A673 (cell line): Measurements from ENCODE around the gene IL36B. TPM values are rescaled to one million over a fixed set of nuclear protein-coding genes. Genes with fewer than 3 reads are reported as not detected.

Experiments used
- BruUV-seq: library from RNA; stranded (reverse); fragments of 400-500 nt; replicated peaks from 2 replicates; lab custom pipeline; 2021; lab: Mats Ljungman, UMichigan
- CTCF ChIA-PET: fragments of 300-600 bp; sonication (Branson Sonifier 250); formaldehyde crosslinking; loops from one replicate; lab custom pipeline; 2022; ENCODE audit warnings: antibody characterized with exemption; lab: Charles Lee
- POLR2A ChIA-PET: fragments of 300-600 bp; sonication (Branson Sonifier 250); formaldehyde crosslinking; loops from one replicate; lab custom pipeline; 2022; ENCODE audit warnings: antibody characterized with exemption; ENCODE audit not compliant: low non-redundant PET; lab: Charles Lee
- DNase-seq: peaks from one replicate; pipeline ENCODE4 v3.0.0-alpha.2; 2015; ENCODE audit warnings: low spot score
- H3K27ac ChIP-seq: fragments of 200-600 bp; sonication (generic); 2 replicates; pipeline ENCODE4 v1.5.1; 2016; ENCODE audit warnings: mixed run types, low read depth, mild to moderate bottlenecking, mixed read lengths, antibody characterized with exemption, low read length; ENCODE audit not compliant: poor library complexity, severe bottlenecking
- H3K27me3 ChIP-seq: fragments of 200-600 bp; sonication (generic); replicated peaks from 2 replicates; pipeline ENCODE4 v1.6.1; 2017; ENCODE audit warnings: mixed run types, low read depth, mild to moderate bottlenecking, mixed read lengths, antibody characterized with exemption, low read length; ENCODE audit not compliant: insufficient read depth, poor library complexity
- H3K36me3 ChIP-seq: fragments of 200-600 bp; sonication (generic); 2 replicates; pipeline ENCODE4 v1.6.1; 2016; ENCODE audit warnings: mixed run types, mild to moderate bottlenecking, mixed read lengths, antibody characterized with exemption, low read length; ENCODE audit not compliant: insufficient read depth, poor library complexity, severe bottlenecking
- H3K4me1 ChIP-seq: fragments of 200-600 bp; sonication (generic); 2 replicates; pipeline ENCODE4 v1.6.1; 2017; ENCODE audit warnings: mixed run types, mild to moderate bottlenecking, mixed read lengths, antibody characterized with exemption, low read length; ENCODE audit not compliant: insufficient read depth, poor library complexity, severe bottlenecking
- H3K4me3 ChIP-seq: fragments of 200-600 bp; sonication (generic); 2 replicates; pipeline ENCODE4 v1.5.1; 2016; ENCODE audit warnings: low read depth, mixed run types, mild to moderate bottlenecking, mixed read lengths, low read length; ENCODE audit not compliant: poor library complexity, severe bottlenecking
- H3K9me3 ChIP-seq: fragments of 200-600 bp; sonication (generic); 2 replicates; pipeline ENCODE4 v1.6.1; 2016; ENCODE audit warnings: mixed run types, low read depth, mild to moderate bottlenecking, mixed read lengths, antibody characterized with exemption, low read length; ENCODE audit not compliant: poor library complexity, severe bottlenecking
- EZH2 ChIP-seq: fragments of 200-600 bp; sonication (generic); IDR thresholded peaks from 2 replicates; pipeline ENCODE4 v1.6.1; 2017; ENCODE audit warnings: borderline replicate concordance, low read depth, mild to moderate bottlenecking, mixed read lengths, antibody characterized with exemption, low read length; ENCODE audit not compliant: poor library complexity, severe bottlenecking
- intact Hi-C: fragments of 100-400 bp; cut with micrococcal nuclease; formaldehyde crosslinking; loops from one replicate; pipeline ENCODE4 v1.10.0; 2022; ENCODE audit not compliant: unreplicated experiment
- total RNA-seq: library from RNA; stranded (reverse); gene quantifications from 2 replicates; pipeline ENCODE4 v1.2.3, GENCODE V29; 2021
- TF ChIP-seq, protein P1 (sequence below): fragments of 300-800, 200-600 bp; sonication (generic); conservative IDR thresholded peaks from 2 replicates; pipeline ENCODE4 v1.5.1; 2017; ENCODE audit warnings: low read depth, mild to moderate bottlenecking, antibody characterized with exemption, low read length, moderate library complexity, mixed read lengths

IL36B gene
- total RNA-seq, 1 experiment from 2014 or later: not detected

DNA sequence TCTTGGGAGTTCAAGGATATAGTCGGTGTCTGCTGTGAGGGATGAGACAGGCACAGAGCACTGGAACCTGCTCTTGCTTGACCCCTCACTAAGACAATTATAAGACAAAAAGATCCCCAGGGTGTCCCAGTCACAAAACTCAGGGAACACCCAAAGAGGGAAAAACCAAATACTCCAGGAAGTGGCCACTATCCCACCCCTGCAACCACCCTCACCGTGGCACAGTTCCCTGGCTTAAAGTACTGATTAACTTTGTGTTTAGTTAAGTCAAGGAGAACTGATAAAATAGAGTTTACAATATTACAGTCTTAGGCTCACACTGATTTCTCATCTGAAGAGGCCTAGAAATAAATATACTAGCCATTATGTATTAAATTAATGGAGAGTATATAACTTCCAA lies 13.5 kb downstream of the IL36B start:
- DNase-seq: no peak
- ChIA-PET CTCF (no interaction called here), POLR2A (no interaction called here)
- H3K4me1 ChIP-seq: no peaks in the 10 kb centered on the region
- H3K36me3 ChIP-seq: no peaks in the 10 kb centered on the region
- no peak overlapping the region for H3K27ac ChIP-seq
- BruUV-seq: no TSS peak
- no peak overlapping the region for H3K4me3 ChIP-seq
- no peaks in the 10 kb centered on the region for H3K9me3 ChIP-seq
- TF ChIP-seq, protein P1, sequence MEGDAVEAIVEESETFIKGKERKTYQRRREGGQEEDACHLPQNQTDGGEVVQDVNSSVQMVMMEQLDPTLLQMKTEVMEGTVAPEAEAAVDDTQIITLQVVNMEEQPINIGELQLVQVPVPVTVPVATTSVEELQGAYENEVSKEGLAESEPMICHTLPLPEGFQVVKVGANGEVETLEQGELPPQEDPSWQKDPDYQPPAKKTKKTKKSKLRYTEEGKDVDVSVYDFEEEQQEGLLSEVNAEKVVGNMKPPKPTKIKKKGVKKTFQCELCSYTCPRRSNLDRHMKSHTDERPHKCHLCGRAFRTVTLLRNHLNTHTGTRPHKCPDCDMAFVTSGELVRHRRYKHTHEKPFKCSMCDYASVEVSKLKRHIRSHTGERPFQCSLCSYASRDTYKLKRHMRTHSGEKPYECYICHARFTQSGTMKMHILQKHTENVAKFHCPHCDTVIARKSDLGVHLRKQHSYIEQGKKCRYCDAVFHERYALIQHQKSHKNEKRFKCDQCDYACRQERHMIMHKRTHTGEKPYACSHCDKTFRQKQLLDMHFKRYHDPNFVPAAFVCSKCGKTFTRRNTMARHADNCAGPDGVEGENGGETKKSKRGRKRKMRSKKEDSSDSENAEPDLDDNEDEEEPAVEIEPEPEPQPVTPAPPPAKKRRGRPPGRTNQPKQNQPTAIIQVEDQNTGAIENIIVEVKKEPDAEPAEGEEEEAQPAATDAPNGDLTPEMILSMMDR: no peak
- TF ChIP-seq EZH2: no peak
- intact Hi-C loops: no loop called here
- H3K27me3 ChIP-seq: peaks cover 12% of the 10 kb centered on the region

DNA sequence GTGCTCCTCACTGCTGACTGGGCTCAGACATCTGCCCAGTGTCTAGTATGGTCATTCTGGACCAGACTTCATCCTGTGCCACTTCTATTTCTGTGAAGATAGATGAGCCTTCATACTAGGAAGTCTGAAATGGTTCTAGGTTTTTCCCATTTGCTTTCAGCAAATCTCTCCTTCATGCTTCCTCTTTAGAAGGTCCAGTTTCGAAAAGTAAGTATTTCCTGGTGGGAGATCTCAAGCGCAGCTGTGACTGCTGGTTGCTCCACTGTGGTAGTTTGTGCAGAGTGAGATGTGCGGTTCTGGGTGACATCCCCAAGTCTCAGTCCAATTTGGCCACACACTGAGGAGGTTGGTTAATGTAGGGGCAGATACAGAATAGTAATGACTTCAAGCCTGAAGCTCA lies 14.4 kb downstream of the IL36B start:
- H3K36me3 ChIP-seq: no peaks in the 10 kb centered on the region
- no peak overlapping the region for H3K4me3 ChIP-seq
- no peak overlapping the region for H3K27ac ChIP-seq
- H3K4me1 ChIP-seq: no peaks in the 10 kb centered on the region
- DNase-seq: no peak
- BruUV-seq: no TSS peak
- TF ChIP-seq EZH2: no peak
- TF ChIP-seq, protein P1: no peak
- H3K9me3 ChIP-seq: no peaks in the 10 kb centered on the region
- peaks cover 12% of the 10 kb centered on the region for H3K27me3 ChIP-seq
- CTCF ChIA-PET: no interaction called here
- intact Hi-C loops: no loop called here
- POLR2A ChIA-PET: no interaction called here

DNA sequence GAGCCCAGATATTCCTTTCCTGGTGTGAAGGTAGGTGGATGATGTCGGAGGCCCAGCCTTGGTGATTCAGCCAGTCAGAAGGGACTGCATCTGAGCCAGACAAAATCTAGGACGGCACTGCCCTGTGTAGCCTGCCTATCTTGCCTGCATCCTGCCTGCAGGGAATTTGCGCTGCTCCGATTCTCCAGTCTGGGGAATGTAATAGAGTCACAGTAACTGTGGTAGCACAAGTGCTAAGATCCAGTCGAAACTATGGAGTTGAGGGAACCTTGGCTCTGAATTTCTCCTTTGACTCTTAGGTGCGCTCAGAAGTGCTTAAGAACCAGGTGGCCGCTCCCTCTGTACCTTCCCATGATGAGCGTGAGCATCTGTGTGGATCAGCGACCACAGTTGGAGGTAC lies 15.9 kb downstream of the IL36B start:
- ChIA-PET POLR2A (no interaction called here), CTCF (no interaction called here)
- H3K27me3 ChIP-seq: peaks cover 12% of the 10 kb centered on the region
- TF ChIP-seq, protein P1: no peak
- no peak for TF ChIP-seq EZH2
- H3K4me3 ChIP-seq: no peak overlapping the region
- no peaks in the 10 kb centered on the region for H3K36me3 ChIP-seq
- no TSS peak for BruUV-seq
- no peak for DNase-seq
- H3K4me1 ChIP-seq: no peaks in the 10 kb centered on the region
- intact Hi-C loops: no loop called here
- no peaks in the 10 kb centered on the region for H3K9me3 ChIP-seq
- H3K27ac ChIP-seq: no peak overlapping the region
